Fibroblast of lung (primary cell): ENCODE results near the gene PCYT1A.

Source experiments
- EZH2 ChIP-seq: IDR thresholded peaks from 2 replicates; pipeline ENCODE4 v1.5.1; 2012; ENCODE audit warnings: low read length, control low read depth, mild to moderate bottlenecking; ENCODE audit errors: missing control alignments
- TF ChIP-seq, protein P1 (sequence below), 2 donors: IDR thresholded peaks in 1 of 2; conservative IDR thresholded peaks in 1 of 2; 1 replicate in 1 of 2; 2 replicates in 1 of 2; pipeline ENCODE4 v1.5.1; 2011 to 2012; ENCODE audit warnings: low read length in 2 of 2, control low read depth in 1 of 2, inconsistent platforms in 1 of 2, low read depth in 1 of 2, mild to moderate bottlenecking in 1 of 2

DNA sequence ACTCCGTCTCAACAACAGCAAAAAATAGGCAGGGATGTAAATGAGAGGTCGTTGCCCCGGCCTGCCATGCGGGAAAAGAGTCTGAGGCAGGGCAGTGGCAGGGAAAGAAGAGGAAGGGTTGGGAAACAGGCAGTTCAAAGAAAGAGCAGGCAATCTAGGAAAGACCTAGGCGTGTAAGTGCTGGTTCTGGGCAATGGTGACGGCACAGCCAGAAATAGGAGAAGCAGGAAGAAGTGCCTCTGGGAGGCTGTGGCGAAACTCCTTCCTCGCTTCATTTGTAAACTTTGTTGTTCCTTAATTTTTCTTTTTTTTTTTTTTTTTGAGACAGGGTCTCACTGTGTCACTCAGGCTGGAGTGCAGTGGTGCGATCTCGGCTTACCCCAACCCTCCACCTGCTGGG is 66.9 kb downstream of the PCYT1A start:
- TF ChIP-seq, protein P1, sequence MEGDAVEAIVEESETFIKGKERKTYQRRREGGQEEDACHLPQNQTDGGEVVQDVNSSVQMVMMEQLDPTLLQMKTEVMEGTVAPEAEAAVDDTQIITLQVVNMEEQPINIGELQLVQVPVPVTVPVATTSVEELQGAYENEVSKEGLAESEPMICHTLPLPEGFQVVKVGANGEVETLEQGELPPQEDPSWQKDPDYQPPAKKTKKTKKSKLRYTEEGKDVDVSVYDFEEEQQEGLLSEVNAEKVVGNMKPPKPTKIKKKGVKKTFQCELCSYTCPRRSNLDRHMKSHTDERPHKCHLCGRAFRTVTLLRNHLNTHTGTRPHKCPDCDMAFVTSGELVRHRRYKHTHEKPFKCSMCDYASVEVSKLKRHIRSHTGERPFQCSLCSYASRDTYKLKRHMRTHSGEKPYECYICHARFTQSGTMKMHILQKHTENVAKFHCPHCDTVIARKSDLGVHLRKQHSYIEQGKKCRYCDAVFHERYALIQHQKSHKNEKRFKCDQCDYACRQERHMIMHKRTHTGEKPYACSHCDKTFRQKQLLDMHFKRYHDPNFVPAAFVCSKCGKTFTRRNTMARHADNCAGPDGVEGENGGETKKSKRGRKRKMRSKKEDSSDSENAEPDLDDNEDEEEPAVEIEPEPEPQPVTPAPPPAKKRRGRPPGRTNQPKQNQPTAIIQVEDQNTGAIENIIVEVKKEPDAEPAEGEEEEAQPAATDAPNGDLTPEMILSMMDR (conservative IDR thresholded peaks at IDR 0.05 in 1 of 2, IDR thresholded peaks at IDR 0.05 in 1 of 2; ENCODE audit: low read depth in 1 of 2, low read length in 2 of 2), result no peak
- TF ChIP-seq EZH2, result no peak
